H1 (cell line): ENCODE measurements around the gene COG7. TPM values are rescaled to one million over a fixed set of nuclear protein-coding genes. Genes with fewer than 3 reads are reported as not detected.

Experiments
- CBX5 ChIP-seq: fragments of 300-800, 300-1000 bp; sonication (generic); IDR thresholded peaks from 2 replicates; pipeline ENCODE4 v1.7.1; 2016; ENCODE audit warnings: antibody characterized with exemption, low read length, low read depth
- CREB1 ChIP-seq: IDR thresholded peaks from 2 replicates; pipeline ENCODE4 v1.6.1; 2012; ENCODE audit warnings: inconsistent platforms
- EZH2 ChIP-seq: fragments of 200-600 bp; sonication (generic); IDR thresholded peaks from 2 replicates; pipeline ENCODE4 v1.7.1; 2012; ENCODE audit warnings: low read depth, mild to moderate bottlenecking, moderate library complexity, low read length, inconsistent platforms; ENCODE audit not compliant: severe bottlenecking
- GTF2F1 ChIP-seq: IDR thresholded peaks from 2 replicates; pipeline ENCODE4 v1.6.1; 2012; ENCODE audit warnings: low read depth, low read length, improper control_type of control experiment, borderline replicate concordance
- HDAC6 ChIP-seq: IDR thresholded peaks from one replicate; pipeline ENCODE4 v1.7.1; 2012; ENCODE audit warnings: low read depth, mild to moderate bottlenecking, inconsistent platforms, low read length, moderate library complexity
- KDM1A ChIP-seq: fragments of 200-600, 300-600 bp; sonication (generic); IDR thresholded peaks from 2 replicates; pipeline ENCODE4 v1.7.1; 2016; ENCODE audit warnings: mild to moderate bottlenecking, low read length, borderline replicate concordance
- KDM5A ChIP-seq: fragments of 200-600 bp; IDR thresholded peaks from 2 replicates; pipeline ENCODE4 v1.7.1; 2012; ENCODE audit warnings: mild to moderate bottlenecking, low read length, inconsistent platforms, mixed read lengths
- polyA plus RNA-seq, 7 experiments: library from polyadenylated mRNA; depleted of rRNA in 3 of 7; stranded (reverse) in 5 of 7; unstranded in 2 of 7; fragments of >200 nt in 5 of 7; fragments of 200-250 nt in 2 of 7; gene quantifications; 1 replicate in 5 of 7; 2 replicates in 1 of 7; 4 replicates in 1 of 7; pipeline versions ENCODE4 v1.2.1 to v1.2.3, GENCODE V29; 2011 to 2013; ENCODE audit warnings: missing spikeins in 2 of 7, mixed read lengths in 2 of 7
- total RNA-seq: library from RNA; stranded (reverse); fragmentation: NEBNext Ultra II Directional; extraction: Animal tissue kit (Norgen Biotek cat#: 25700); gene quantifications from 2 replicates; pipeline ENCODE4 v1.2.1, GENCODE V29; 2021
- TF ChIP-seq, protein P1 (sequence below): fragments of 300-600 bp; sonication (generic); IDR thresholded peaks from 2 replicates; pipeline ENCODE4 v1.7.1; 2012; ENCODE audit warnings: low read length, moderate library complexity, mild to moderate bottlenecking, inconsistent platforms; ENCODE audit not compliant: insufficient replicate concordance
- TF ChIP-seq, protein P2 (sequence below): IDR thresholded peaks from 2 replicates; pipeline ENCODE4 v1.6.1; 2011; ENCODE audit warnings: low read depth, mild to moderate bottlenecking, low read length; ENCODE audit not compliant: insufficient read depth

Gene COG7
- total and polyA plus RNA-seq, 2 of the 8 experiments (the other 6 are each of a cell fraction or from before 2014, with no cell fraction given) = 17.2 to 40.4 TPM

DNA sequence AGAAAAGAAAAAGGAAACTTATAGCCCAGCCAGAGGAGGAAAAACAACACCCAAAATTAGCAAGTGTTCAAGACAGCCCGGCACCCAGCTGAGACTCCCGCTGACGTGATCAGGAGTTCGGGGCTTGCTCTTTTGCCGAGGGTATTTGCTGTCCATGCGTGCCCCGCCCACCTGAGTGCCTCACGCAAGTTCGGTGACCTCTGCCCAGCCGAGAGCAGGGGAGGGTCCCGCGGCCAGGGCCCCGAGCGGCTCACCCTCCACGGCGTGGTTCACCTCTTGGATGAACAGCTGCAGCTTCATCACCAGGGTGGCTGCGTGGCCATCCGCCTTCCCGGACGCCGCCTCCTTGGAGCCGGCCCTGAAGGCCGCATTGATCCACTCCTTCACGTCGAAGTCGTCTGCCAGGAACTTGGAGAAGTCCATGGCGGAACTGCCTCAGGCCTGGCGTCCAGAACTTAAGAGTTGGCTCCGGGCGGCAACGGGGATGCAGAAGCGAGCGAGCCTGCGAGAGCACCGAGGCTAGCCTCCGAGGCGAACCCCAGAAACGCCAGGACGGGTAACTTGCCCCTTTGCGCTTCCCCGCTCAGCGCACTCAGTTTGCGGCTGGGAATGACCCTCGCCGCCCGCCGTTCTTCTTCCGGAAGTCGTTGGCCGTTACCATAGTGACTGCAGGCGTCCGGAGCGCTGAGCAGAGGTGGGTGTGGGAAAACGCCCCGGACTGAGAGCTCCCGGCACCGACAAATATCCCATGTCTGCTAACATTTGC is at the start of gene COG7 (continued):
- TF ChIP-seq CBX5 (no peak), KDM1A (no peak), KDM5A (no peak), CREB1 (0 out of 2 replicates have a peak, but pooled peaks have one; percentile 36), HDAC6 (no peak), GTF2F1 (no peak), EZH2 (no peak)
- TF ChIP-seq, protein P1, sequence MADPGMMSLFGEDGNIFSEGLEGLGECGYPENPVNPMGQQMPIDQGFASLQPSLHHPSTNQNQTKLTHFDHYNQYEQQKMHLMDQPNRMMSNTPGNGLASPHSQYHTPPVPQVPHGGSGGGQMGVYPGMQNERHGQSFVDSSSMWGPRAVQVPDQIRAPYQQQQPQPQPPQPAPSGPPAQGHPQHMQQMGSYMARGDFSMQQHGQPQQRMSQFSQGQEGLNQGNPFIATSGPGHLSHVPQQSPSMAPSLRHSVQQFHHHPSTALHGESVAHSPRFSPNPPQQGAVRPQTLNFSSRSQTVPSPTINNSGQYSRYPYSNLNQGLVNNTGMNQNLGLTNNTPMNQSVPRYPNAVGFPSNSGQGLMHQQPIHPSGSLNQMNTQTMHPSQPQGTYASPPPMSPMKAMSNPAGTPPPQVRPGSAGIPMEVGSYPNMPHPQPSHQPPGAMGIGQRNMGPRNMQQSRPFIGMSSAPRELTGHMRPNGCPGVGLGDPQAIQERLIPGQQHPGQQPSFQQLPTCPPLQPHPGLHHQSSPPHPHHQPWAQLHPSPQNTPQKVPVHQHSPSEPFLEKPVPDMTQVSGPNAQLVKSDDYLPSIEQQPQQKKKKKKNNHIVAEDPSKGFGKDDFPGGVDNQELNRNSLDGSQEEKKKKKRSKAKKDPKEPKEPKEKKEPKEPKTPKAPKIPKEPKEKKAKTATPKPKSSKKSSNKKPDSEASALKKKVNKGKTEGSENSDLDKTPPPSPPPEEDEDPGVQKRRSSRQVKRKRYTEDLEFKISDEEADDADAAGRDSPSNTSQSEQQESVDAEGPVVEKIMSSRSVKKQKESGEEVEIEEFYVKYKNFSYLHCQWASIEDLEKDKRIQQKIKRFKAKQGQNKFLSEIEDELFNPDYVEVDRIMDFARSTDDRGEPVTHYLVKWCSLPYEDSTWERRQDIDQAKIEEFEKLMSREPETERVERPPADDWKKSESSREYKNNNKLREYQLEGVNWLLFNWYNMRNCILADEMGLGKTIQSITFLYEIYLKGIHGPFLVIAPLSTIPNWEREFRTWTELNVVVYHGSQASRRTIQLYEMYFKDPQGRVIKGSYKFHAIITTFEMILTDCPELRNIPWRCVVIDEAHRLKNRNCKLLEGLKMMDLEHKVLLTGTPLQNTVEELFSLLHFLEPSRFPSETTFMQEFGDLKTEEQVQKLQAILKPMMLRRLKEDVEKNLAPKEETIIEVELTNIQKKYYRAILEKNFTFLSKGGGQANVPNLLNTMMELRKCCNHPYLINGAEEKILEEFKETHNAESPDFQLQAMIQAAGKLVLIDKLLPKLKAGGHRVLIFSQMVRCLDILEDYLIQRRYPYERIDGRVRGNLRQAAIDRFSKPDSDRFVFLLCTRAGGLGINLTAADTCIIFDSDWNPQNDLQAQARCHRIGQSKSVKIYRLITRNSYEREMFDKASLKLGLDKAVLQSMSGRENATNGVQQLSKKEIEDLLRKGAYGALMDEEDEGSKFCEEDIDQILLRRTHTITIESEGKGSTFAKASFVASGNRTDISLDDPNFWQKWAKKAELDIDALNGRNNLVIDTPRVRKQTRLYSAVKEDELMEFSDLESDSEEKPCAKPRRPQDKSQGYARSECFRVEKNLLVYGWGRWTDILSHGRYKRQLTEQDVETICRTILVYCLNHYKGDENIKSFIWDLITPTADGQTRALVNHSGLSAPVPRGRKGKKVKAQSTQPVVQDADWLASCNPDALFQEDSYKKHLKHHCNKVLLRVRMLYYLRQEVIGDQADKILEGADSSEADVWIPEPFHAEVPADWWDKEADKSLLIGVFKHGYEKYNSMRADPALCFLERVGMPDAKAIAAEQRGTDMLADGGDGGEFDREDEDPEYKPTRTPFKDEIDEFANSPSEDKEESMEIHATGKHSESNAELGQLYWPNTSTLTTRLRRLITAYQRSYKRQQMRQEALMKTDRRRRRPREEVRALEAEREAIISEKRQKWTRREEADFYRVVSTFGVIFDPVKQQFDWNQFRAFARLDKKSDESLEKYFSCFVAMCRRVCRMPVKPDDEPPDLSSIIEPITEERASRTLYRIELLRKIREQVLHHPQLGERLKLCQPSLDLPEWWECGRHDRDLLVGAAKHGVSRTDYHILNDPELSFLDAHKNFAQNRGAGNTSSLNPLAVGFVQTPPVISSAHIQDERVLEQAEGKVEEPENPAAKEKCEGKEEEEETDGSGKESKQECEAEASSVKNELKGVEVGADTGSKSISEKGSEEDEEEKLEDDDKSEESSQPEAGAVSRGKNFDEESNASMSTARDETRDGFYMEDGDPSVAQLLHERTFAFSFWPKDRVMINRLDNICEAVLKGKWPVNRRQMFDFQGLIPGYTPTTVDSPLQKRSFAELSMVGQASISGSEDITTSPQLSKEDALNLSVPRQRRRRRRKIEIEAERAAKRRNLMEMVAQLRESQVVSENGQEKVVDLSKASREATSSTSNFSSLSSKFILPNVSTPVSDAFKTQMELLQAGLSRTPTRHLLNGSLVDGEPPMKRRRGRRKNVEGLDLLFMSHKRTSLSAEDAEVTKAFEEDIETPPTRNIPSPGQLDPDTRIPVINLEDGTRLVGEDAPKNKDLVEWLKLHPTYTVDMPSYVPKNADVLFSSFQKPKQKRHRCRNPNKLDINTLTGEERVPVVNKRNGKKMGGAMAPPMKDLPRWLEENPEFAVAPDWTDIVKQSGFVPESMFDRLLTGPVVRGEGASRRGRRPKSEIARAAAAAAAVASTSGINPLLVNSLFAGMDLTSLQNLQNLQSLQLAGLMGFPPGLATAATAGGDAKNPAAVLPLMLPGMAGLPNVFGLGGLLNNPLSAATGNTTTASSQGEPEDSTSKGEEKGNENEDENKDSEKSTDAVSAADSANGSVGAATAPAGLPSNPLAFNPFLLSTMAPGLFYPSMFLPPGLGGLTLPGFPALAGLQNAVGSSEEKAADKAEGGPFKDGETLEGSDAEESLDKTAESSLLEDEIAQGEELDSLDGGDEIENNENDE = no peak
- TF ChIP-seq, protein P2, sequence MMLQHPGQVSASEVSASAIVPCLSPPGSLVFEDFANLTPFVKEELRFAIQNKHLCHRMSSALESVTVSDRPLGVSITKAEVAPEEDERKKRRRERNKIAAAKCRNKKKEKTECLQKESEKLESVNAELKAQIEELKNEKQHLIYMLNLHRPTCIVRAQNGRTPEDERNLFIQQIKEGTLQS = no peak
